ENCODE results near the gene GJE1. TPM values are rescaled to one million over a fixed set of nuclear protein-coding genes. Genes with fewer than 3 reads are reported as not detected.

GJE1 gene
- total RNA-seq, 1 donor from 2014 or later: not detected

- Mint-ChIP-seq H3K36me3 (ENCODE audit: low read depth, unreplicated experiment) (no peaks in the 10 kb centered on the region), H3K9me3 (ENCODE audit: unreplicated experiment) (no peaks in the 10 kb centered on the region), H3K4me3 (ENCODE audit: unreplicated experiment) (no peak overlapping the region), H3K27ac (ENCODE audit: unreplicated experiment) (no peak overlapping the region), H3K27me3 (ENCODE audit: low read depth, unreplicated experiment) (no peaks in the 10 kb centered on the region), H3K4me1 (ENCODE audit: low read depth, unreplicated experiment) (no peaks in the 10 kb centered on the region)
- Histone ChIP-seq H3K27me3 (ENCODE audit: insufficient read depth, low read length) (no peaks in the 10 kb centered on the region), H3K9me3 (ENCODE audit: insufficient read depth, low read depth, low read length) (no peaks in the 10 kb centered on the region), H3K4me3 (ENCODE audit: insufficient read depth, low read depth, low read length) (no peak overlapping the region), H3K36me3 (ENCODE audit: insufficient read depth, low read length) (no peaks in the 10 kb centered on the region), H2AFZ (ENCODE audit: low read depth, low read length) (no peak overlapping the region), H3K27ac (ENCODE audit: low read depth, low read length) (no peak overlapping the region), H3K4me1 (ENCODE audit: insufficient read depth, low read length) (no peaks in the 10 kb centered on the region), H3K79me2 (ENCODE audit: insufficient read depth, low read length) (no peaks in the 10 kb centered on the region), H3K4me2 (ENCODE audit: low read length) (no peak overlapping the region), H3K9ac (ENCODE audit: low read length) (no peak overlapping the region), H4K20me1 (ENCODE audit: insufficient read depth, low read length) (no peaks in the 10 kb centered on the region)
- TF ChIP-seq CTCF (IDR thresholded peaks at IDR 0.05; ENCODE audit: insufficient read depth, low read depth, low read length) (no peak), EZH2 (IDR thresholded peaks at IDR 0.05; ENCODE audit: insufficient read depth, low read length) (no peak)
- DNase-seq (ENCODE audit: low read depth) (no peak), FAIRE-seq (no peak)
Measured at GRCh38 chr6:142118925-142119324, 13.8 kb upstream of the GJE1 start.

GRCh38 chr6:142121342-142121741 lies 11.4 kb upstream of the GJE1 start:
- Mint-ChIP-seq H3K27ac (ENCODE audit: unreplicated experiment) (no peak overlapping the region), H3K4me1 (ENCODE audit: low read depth, unreplicated experiment) (no peaks in the 10 kb centered on the region), H3K9me3 (ENCODE audit: unreplicated experiment) (no peaks in the 10 kb centered on the region), H3K27me3 (ENCODE audit: low read depth, unreplicated experiment) (no peaks in the 10 kb centered on the region), H3K36me3 (ENCODE audit: low read depth, unreplicated experiment) (no peaks in the 10 kb centered on the region), H3K4me3 (ENCODE audit: unreplicated experiment) (no peak overlapping the region)
- Histone ChIP-seq H4K20me1 (ENCODE audit: insufficient read depth, low read length) (no peaks in the 10 kb centered on the region), H3K9me3 (ENCODE audit: insufficient read depth, low read depth, low read length) (no peaks in the 10 kb centered on the region), H3K27ac (ENCODE audit: low read depth, low read length) (no peak overlapping the region), H2AFZ (ENCODE audit: low read depth, low read length) (no peak overlapping the region), H3K4me3 (ENCODE audit: insufficient read depth, low read depth, low read length) (no peak overlapping the region), H3K36me3 (ENCODE audit: insufficient read depth, low read length) (no peaks in the 10 kb centered on the region), H3K4me2 (ENCODE audit: low read length) (no peak overlapping the region), H3K9ac (ENCODE audit: low read length) (no peak overlapping the region), H3K79me2 (ENCODE audit: insufficient read depth, low read length) (no peaks in the 10 kb centered on the region), H3K4me1 (ENCODE audit: insufficient read depth, low read length) (no peaks in the 10 kb centered on the region), H3K27me3 (ENCODE audit: insufficient read depth, low read length) (no peaks in the 10 kb centered on the region)
- no peak for DNase-seq (ENCODE audit: low read depth)
- FAIRE-seq: no peak
- no peak for TF ChIP-seq EZH2 (IDR thresholded peaks at IDR 0.05; ENCODE audit: insufficient read depth, low read length)
- TF ChIP-seq CTCF (IDR thresholded peaks at IDR 0.05; ENCODE audit: insufficient read depth, low read depth, low read length): no peak

- H3K4me3 ChIP-seq (ENCODE audit: insufficient read depth, low read depth, low read length): no peak overlapping the region
- no peaks in the 10 kb centered on the region for H3K79me2 ChIP-seq (ENCODE audit: insufficient read depth, low read length)
- H3K4me3 Mint-ChIP-seq (ENCODE audit: unreplicated experiment): no peak overlapping the region
- H3K9ac ChIP-seq (ENCODE audit: low read length): no peak overlapping the region
- H2AFZ ChIP-seq (ENCODE audit: low read depth, low read length): no peak overlapping the region
- no peak overlapping the region for H3K27ac Mint-ChIP-seq (ENCODE audit: unreplicated experiment)
- DNase-seq (ENCODE audit: low read depth) (no peak), FAIRE-seq (no peak)
- no peaks in the 10 kb centered on the region for H3K27me3 Mint-ChIP-seq (ENCODE audit: low read depth, unreplicated experiment)
- peaks cover 4% of the 10 kb centered on the region for H3K9me3 ChIP-seq (ENCODE audit: insufficient read depth, low read depth, low read length)
- TF ChIP-seq CTCF (IDR thresholded peaks at IDR 0.05; ENCODE audit: insufficient read depth, low read depth, low read length) (no peak), EZH2 (IDR thresholded peaks at IDR 0.05; ENCODE audit: insufficient read depth, low read length) (no peak)
- H3K27ac ChIP-seq (ENCODE audit: low read depth, low read length): no peak overlapping the region
- H3K27me3 ChIP-seq (ENCODE audit: insufficient read depth, low read length): no peaks in the 10 kb centered on the region
- H3K4me2 ChIP-seq (ENCODE audit: low read length): no peak overlapping the region
- no peaks in the 10 kb centered on the region for H3K4me1 ChIP-seq (ENCODE audit: insufficient read depth, low read length)
- no peaks in the 10 kb centered on the region for H3K36me3 Mint-ChIP-seq (ENCODE audit: low read depth, unreplicated experiment)
- peaks cover 3% of the 10 kb centered on the region for H3K4me1 Mint-ChIP-seq (ENCODE audit: low read depth, unreplicated experiment)
- no peaks in the 10 kb centered on the region for H4K20me1 ChIP-seq (ENCODE audit: insufficient read depth, low read length)
- H3K36me3 ChIP-seq (ENCODE audit: insufficient read depth, low read length): no peaks in the 10 kb centered on the region
- peaks cover 12% of the 10 kb centered on the region for H3K9me3 Mint-ChIP-seq (ENCODE audit: unreplicated experiment)
Measured at GRCh38 chr6:142130814-142131213, 1.9 kb upstream of the GJE1 start.
